ENCODE measurements around the gene HTR4.

HTR4 gene

DNA sequence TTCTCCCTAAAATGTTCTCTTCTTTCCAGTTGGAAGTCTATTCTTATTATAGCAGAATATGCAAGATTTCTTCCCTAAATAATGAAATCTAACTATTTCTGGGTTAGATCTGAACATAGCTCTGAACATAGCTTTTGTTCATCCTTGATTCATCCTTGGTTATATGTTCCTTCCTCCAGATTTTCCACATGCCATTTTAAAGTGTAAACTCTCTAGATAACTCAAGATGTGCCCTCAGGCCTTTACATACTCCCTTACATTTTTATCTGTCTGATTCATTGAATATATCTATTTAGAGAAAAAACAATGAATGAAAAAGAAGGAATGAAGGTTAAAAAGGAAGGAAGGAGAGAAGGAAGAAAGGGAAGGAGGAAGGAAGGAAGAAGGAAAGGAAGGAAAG lies 169.7 kb downstream of the HTR4 start:
- no peaks in the 10 kb centered on the region for H3K36me3 ChIP-seq (ENCODE audit: control insufficient read depth, insufficient read depth, low read length)
- no peak for TF ChIP-seq CTCF (IDR thresholded peaks at IDR 0.05; ENCODE audit: insufficient read depth, low read length, poor library complexity, severe bottlenecking)
- no peak overlapping the region for H3K4me3 ChIP-seq (replicated peaks; ENCODE audit: low read depth, low read length)
- H3K27me3 ChIP-seq (replicated peaks; ENCODE audit: control insufficient read depth, insufficient read depth, low read length), result no peaks in the 10 kb centered on the region
- DNase-seq (ENCODE audit: extremely low read depth, insufficient read length), result no peak

DNA sequence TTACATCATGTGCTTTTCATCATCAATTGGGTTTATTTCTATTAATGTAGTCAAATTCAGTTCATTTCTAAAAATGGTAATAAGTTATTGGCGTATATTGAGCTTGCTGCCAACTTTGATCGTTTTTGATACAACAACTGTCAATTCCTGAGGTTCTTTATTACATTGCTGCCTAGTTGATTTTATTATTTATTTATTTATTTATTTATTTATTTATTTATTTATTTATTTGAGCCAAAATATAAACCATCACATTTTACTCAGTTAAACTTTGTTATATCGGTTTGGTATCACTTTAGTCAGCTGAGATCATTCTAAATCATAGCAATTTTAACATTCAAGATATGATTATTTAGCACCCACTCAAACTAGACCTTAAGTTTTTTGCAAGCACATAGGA lies 170.6 kb downstream of the HTR4 start:
- no peak for DNase-seq (ENCODE audit: extremely low read depth, insufficient read length)
- no peaks in the 10 kb centered on the region; the same call in 1 of the 2 replicates for H3K27me3 ChIP-seq (replicated peaks; ENCODE audit: control insufficient read depth, insufficient read depth, low read length)
- TF ChIP-seq CTCF (IDR thresholded peaks at IDR 0.05; ENCODE audit: insufficient read depth, low read length, poor library complexity, severe bottlenecking), result no peak
- H3K4me3 ChIP-seq (replicated peaks; ENCODE audit: low read depth, low read length), result no peak overlapping the region
- H3K36me3 ChIP-seq (ENCODE audit: control insufficient read depth, insufficient read depth, low read length), result no peaks in the 10 kb centered on the region

DNA sequence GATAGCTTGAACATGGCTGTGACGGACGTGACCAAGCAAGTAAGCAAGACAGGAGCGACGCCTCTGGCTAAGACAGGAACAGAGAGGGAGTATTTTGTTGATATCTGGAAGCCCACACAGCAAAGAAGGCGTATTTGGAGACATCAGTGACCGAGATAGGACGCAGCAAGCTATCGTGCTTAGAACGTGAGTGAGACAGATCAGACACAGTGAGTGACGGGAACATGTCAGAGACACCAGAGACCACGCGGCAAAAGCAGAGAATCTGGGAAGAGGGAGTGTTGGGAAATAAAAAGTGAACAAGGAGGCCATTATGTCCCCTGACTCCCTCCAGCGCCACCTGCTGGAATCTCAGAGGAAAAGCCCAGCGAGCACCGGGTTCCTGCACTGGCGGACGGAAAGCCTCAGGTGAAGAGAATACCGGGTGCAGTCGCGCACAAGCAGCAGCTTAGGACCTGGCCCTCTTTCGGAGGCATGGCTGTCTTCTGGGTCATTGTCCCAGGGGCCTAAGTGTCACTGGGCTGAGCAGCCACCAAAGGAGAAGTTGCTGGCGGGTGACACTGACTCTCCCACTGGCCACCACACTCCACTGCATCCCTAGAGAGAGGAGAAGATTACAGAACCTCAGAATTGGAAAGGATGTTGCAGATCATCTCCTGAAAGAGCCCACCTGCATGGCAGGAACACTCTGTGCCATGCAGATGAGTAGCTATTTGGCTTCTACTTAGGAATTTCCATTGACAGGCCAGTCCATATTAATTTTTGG lies 171.4 kb downstream of the HTR4 start:
- DNase-seq (ENCODE audit: extremely low read depth, insufficient read length), result peak; percentile 25
- peak; percentile 92 for TF ChIP-seq CTCF (IDR thresholded peaks at IDR 0.05; ENCODE audit: insufficient read depth, low read length, poor library complexity, severe bottlenecking)
- H3K27me3 ChIP-seq (replicated peaks; ENCODE audit: control insufficient read depth, insufficient read depth, low read length), result no peaks in the 10 kb centered on the region; the same call in 1 of the 2 replicates
- H3K4me3 ChIP-seq (replicated peaks; ENCODE audit: low read depth, low read length), result no peak overlapping the region
- no peaks in the 10 kb centered on the region for H3K36me3 ChIP-seq (ENCODE audit: control insufficient read depth, insufficient read depth, low read length)

DNA sequence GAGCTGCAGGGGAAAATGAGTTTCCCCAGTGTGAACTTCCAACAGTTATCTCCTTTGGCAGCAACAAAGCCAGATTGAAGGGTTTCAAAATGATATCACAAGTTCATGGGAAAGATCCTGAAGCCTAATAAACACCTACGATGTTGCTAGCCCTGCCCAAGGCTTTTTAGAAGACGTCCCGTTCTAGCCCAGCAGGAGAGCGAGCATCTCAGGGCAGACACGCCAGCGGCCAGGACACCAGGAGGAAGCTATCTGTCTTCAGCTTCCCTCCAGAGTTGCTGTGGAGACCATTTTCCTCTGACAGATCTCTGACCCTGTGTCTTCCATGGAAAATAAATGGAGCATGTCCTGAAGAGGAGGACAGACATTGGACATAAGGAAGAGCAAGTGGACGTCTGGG lies 172.1 kb downstream of the HTR4 start:
- Histone ChIP-seq H3K4me3 (replicated peaks; ENCODE audit: low read depth, low read length) (no peak overlapping the region), H3K27me3 (replicated peaks; ENCODE audit: control insufficient read depth, insufficient read depth, low read length) (no peaks in the 10 kb centered on the region; the same call in 1 of the 2 replicates), H3K36me3 (ENCODE audit: control insufficient read depth, insufficient read depth, low read length) (no peaks in the 10 kb centered on the region)
- DNase-seq (ENCODE audit: extremely low read depth, insufficient read length), result no peak
- TF ChIP-seq CTCF (IDR thresholded peaks at IDR 0.05; ENCODE audit: insufficient read depth, low read length, poor library complexity, severe bottlenecking), result no peak

DNA sequence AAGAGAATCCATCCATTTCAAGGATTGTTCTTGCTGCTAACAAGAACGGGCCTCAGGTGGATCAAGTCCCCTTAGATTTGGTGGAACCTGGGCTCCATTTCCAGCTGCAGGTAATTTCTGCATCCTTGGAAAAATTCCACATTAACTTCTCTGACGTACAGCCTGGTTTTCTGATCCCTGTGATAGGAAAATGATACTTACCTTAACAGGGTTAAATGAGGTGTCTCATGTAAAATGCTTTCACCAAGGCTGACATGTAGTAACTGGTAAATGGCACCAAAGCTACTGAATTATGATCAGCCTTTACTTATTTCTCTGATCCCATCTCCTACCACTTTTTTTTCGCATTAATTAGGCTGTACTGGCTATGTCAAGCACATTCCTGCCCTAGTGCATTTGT lies 176.9 kb downstream of the HTR4 start:
- Histone ChIP-seq H3K4me3 (replicated peaks; ENCODE audit: low read depth, low read length) (no peak overlapping the region), H3K27me3 (replicated peaks; ENCODE audit: control insufficient read depth, insufficient read depth, low read length) (no peaks in the 10 kb centered on the region; the same call in 1 of the 2 replicates), H3K36me3 (ENCODE audit: control insufficient read depth, insufficient read depth, low read length) (no peaks in the 10 kb centered on the region)
- no peak for TF ChIP-seq CTCF (IDR thresholded peaks at IDR 0.05; ENCODE audit: insufficient read depth, low read length, poor library complexity, severe bottlenecking)
- no peak for DNase-seq (ENCODE audit: extremely low read depth, insufficient read length)

All from GM06990 (cell line).